Fibroblast of lung (primary cell): Measurements from ENCODE around the gene TRPM4. TPM values are rescaled to one million over a fixed set of nuclear protein-coding genes. Genes with fewer than 3 reads are reported as not detected.

Experiments used
- DNase-seq, 2 donors: peaks; one replicate each; pipeline versions ENCODE4 v3.0.0 to v3.0.0-alpha.2; 2010; ENCODE audit warnings: low read depth in 2 of 2
- H2AFZ ChIP-seq: 2 replicates; pipeline ENCODE4 v1.5.1; 2012; ENCODE audit warnings: low read length, control low read depth, inconsistent platforms
- H3K27ac ChIP-seq: 2 replicates; pipeline ENCODE4 v1.5.1; 2011; ENCODE audit warnings: low read length, control low read depth; ENCODE audit not compliant: insufficient read depth
- H3K27me3 ChIP-seq: 2 replicates; pipeline ENCODE4 v1.5.1; 2011; ENCODE audit warnings: mild to moderate bottlenecking, low read length; ENCODE audit not compliant: control insufficient read depth, insufficient read depth
- H3K36me3 ChIP-seq: 2 replicates; pipeline ENCODE4 v1.5.1; 2011; ENCODE audit warnings: low read length; ENCODE audit not compliant: control insufficient read depth, insufficient read depth
- H3K4me1 ChIP-seq: 2 replicates; pipeline ENCODE4 v1.5.1; 2011; ENCODE audit warnings: low read length; ENCODE audit not compliant: control insufficient read depth, insufficient read depth; ENCODE audit errors: extremely low read depth
- H3K4me2 ChIP-seq: 2 replicates; pipeline ENCODE4 v1.5.1; 2011; ENCODE audit warnings: low read length, control low read depth; ENCODE audit not compliant: insufficient read depth; ENCODE audit errors: extremely low read depth
- H3K4me3 ChIP-seq, 4 experiments: fragments of 200-600 bp in 1 of 4; sonication (generic) in 1 of 4; replicated peaks in 1 of 4; 2 replicates each; pipeline ENCODE4 v1.5.1; 2011 to 2016; ENCODE audit warnings: low read length in 4 of 4, low read depth in 3 of 4, mild to moderate bottlenecking in 3 of 4, control low read depth in 2 of 4, inconsistent platforms in 1 of 4, mixed read lengths in 1 of 4; ENCODE audit not compliant: insufficient read depth in 1 of 4; ENCODE audit errors: control extremely low read depth in 1 of 4
- H3K79me2 ChIP-seq: 2 replicates; pipeline ENCODE4 v1.5.1; 2012; ENCODE audit warnings: mild to moderate bottlenecking, low read length, inconsistent platforms; ENCODE audit not compliant: control insufficient read depth, insufficient read depth
- H3K9ac ChIP-seq: 2 replicates; pipeline ENCODE4 v1.5.1; 2011; ENCODE audit warnings: mild to moderate bottlenecking, low read length, control low read depth; ENCODE audit not compliant: insufficient read depth
- H3K9me3 ChIP-seq: 2 replicates; pipeline ENCODE4 v1.5.1; 2012; ENCODE audit warnings: low read depth, low read length; ENCODE audit not compliant: control insufficient read depth, insufficient read depth
- H4K20me1 ChIP-seq: 2 replicates; pipeline ENCODE4 v1.5.1; 2011; ENCODE audit warnings: low read length; ENCODE audit not compliant: control insufficient read depth, insufficient read depth; ENCODE audit errors: extremely low read depth
- EZH2 ChIP-seq: IDR thresholded peaks from 2 replicates; pipeline ENCODE4 v1.5.1; 2012; ENCODE audit warnings: low read length, control low read depth, mild to moderate bottlenecking; ENCODE audit errors: missing control alignments
- polyA plus RNA-seq, 2 donors: library from polyadenylated mRNA; depleted of rRNA in 1 of 2; stranded (reverse) in 1 of 2; unstranded in 1 of 2; fragments of >200 nt; gene quantifications; 2 replicates each; pipeline ENCODE4 v1.2.1, GENCODE V29; 2011 to 2012; ENCODE audit warnings: missing spikeins in 1 of 2
- total RNA-seq: library from RNA; depleted of rRNA; stranded (reverse); fragments of >200 nt; gene quantifications from 2 replicates; pipeline ENCODE4 v1.2.1, GENCODE V29; 2014
- TF ChIP-seq, protein P1 (sequence below), 2 donors: IDR thresholded peaks in 1 of 2; conservative IDR thresholded peaks in 1 of 2; 1 replicate in 1 of 2; 2 replicates in 1 of 2; pipeline ENCODE4 v1.5.1; 2011 to 2012; ENCODE audit warnings: low read length in 2 of 2, control low read depth in 1 of 2, inconsistent platforms in 1 of 2, low read depth in 1 of 2, mild to moderate bottlenecking in 1 of 2

The TRPM4 gene
- total and polyA plus RNA-seq, 2 donors (not counting 1 experiment from before 2014, with no cell fraction given): 6.7 to 18.7 TPM

DNA sequence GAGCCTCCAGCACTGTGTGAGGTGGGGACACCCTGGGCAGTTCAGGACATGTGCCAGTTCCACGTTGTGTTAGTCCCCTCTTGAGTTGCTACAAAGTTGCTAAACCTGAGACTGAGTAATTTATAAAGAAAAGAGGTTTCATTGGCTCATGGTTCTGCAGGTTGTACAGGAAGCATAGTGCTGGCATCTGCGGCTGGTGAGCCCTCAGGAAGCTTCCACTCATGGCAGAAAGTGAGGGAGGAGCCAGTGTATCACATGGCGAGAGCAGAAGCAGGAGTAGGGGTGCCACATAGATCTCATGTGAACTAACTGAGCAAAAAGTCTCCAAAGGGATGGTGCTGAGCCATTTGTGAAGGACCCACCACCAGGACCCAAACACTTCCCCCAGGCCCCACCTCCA is 33.2 kb downstream of the TRPM4 start:
- H3K9ac ChIP-seq: no peak overlapping the region
- H3K36me3 ChIP-seq: peaks cover 2% of the 10 kb centered on the region
- TF ChIP-seq, protein P1, sequence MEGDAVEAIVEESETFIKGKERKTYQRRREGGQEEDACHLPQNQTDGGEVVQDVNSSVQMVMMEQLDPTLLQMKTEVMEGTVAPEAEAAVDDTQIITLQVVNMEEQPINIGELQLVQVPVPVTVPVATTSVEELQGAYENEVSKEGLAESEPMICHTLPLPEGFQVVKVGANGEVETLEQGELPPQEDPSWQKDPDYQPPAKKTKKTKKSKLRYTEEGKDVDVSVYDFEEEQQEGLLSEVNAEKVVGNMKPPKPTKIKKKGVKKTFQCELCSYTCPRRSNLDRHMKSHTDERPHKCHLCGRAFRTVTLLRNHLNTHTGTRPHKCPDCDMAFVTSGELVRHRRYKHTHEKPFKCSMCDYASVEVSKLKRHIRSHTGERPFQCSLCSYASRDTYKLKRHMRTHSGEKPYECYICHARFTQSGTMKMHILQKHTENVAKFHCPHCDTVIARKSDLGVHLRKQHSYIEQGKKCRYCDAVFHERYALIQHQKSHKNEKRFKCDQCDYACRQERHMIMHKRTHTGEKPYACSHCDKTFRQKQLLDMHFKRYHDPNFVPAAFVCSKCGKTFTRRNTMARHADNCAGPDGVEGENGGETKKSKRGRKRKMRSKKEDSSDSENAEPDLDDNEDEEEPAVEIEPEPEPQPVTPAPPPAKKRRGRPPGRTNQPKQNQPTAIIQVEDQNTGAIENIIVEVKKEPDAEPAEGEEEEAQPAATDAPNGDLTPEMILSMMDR (conservative IDR thresholded peaks at IDR 0.05 in 1 of 2, IDR thresholded peaks at IDR 0.05 in 1 of 2; ENCODE audit: low read depth in 1 of 2, low read length in 2 of 2): no peak
- TF ChIP-seq EZH2: no peak

DNA sequence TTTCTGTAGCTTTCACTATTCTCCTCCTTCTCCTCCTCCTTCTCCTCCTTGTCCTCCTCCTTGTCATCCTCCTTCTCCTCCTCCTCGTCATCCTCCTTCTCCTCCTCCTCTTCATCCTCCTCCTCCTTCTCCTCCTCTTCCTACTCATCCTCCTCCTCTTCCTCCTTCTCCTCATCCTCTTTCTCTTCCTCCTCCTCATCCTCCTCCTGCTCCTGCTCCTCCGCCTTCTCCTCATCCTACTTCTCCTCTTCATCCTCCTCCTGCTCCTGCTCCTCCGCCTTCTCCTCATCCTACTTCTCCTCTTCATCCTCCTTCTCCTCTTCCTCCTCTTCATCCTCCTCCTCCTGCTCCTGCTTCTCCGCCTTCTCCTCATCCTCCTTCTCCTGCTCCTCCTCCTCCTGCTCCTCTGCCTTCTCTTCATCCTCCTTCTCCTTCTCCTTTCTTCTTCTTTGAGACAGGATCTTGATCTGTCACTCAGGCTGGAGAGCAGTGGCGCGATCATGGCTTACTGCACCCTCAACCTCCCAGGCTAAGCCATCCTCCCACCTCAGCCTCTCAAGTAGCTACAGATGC is 36.3 kb downstream of the TRPM4 start:
- Histone ChIP-seq H3K27ac (no peak overlapping the region), H3K4me1 (no peaks in the 10 kb centered on the region), H4K20me1 (no peaks in the 10 kb centered on the region), H2AFZ (no peak overlapping the region), H3K27me3 (no peaks in the 10 kb centered on the region), H3K79me2 (no peaks in the 10 kb centered on the region), H3K9me3 (no peaks in the 10 kb centered on the region), H3K4me2 (no peak overlapping the region), H3K9ac (no peak overlapping the region), H3K4me3 (no peak overlapping the region), H3K36me3 (no peaks in the 10 kb centered on the region)
- no peak for DNase-seq
- no peak for TF ChIP-seq EZH2

More for the DNA sequence above, 33.2 kb downstream of the TRPM4 start:
- H4K20me1 ChIP-seq: no peaks in the 10 kb centered on the region
- H3K27ac ChIP-seq: no peak overlapping the region
- H3K4me2 ChIP-seq: no peak overlapping the region
- no peak for DNase-seq
- H3K79me2 ChIP-seq: no peaks in the 10 kb centered on the region
- H3K4me1 ChIP-seq: no peaks in the 10 kb centered on the region
- no peak overlapping the region for H2AFZ ChIP-seq
- H3K27me3 ChIP-seq: no peaks in the 10 kb centered on the region
- no peak overlapping the region for H3K4me3 ChIP-seq
- H3K9me3 ChIP-seq: no peaks in the 10 kb centered on the region

DNA sequence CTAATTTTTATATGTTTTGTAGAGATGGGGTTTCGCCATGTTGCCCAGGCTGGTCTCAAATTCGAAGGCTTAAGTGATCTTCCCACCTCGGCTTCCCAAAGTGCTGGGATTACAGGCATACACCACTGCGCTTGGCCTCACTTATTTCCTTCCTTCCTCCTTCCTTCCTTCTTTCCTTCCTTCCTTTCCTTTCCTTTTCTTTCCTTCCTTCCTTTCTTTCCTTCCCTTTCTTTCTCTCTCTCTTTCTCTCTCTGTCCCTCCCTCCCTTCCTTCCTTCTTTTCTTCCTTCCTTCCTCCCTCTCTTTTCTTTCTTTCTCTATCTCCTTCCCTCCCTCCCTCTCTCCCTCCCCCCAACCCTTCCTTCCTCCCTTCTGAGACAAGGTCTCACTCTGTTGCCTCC is 36.8 kb downstream of the TRPM4 start:
- H3K79me2 ChIP-seq: no peaks in the 10 kb centered on the region
- no peak overlapping the region for H2AFZ ChIP-seq
- H3K9ac ChIP-seq: no peak overlapping the region
- no peak for TF ChIP-seq EZH2
- TF ChIP-seq, protein P1 (conservative IDR thresholded peaks at IDR 0.05 in 1 of 2, IDR thresholded peaks at IDR 0.05 in 1 of 2; ENCODE audit: low read depth in 1 of 2, low read length in 2 of 2): no peak
- H3K9me3 ChIP-seq: no peaks in the 10 kb centered on the region
- H3K4me2 ChIP-seq: no peak overlapping the region
- H3K4me1 ChIP-seq: no peaks in the 10 kb centered on the region
- DNase-seq: no peak
- no peak overlapping the region for H3K4me3 ChIP-seq
- no peaks in the 10 kb centered on the region for H4K20me1 ChIP-seq
- H3K27me3 ChIP-seq: no peaks in the 10 kb centered on the region
- H3K27ac ChIP-seq: no peak overlapping the region
- H3K36me3 ChIP-seq: no peaks in the 10 kb centered on the region
